H1 (cell line): ENCODE measurements around the gene PPID. TPM values are rescaled to one million over a fixed set of nuclear protein-coding genes. Genes with fewer than 3 reads are reported as not detected.

Experiments
- CBX5 ChIP-seq: fragments of 300-800, 300-1000 bp; sonication (generic); IDR thresholded peaks from 2 replicates; pipeline ENCODE4 v1.7.1; 2016; ENCODE audit warnings: antibody characterized with exemption, low read length, low read depth
- JUND ChIP-seq: IDR thresholded peaks from 2 replicates; pipeline ENCODE4 v1.6.1; 2011; ENCODE audit warnings: mild to moderate bottlenecking, improper control_type of control experiment, low read length
- TAF1 ChIP-seq: IDR thresholded peaks from 2 replicates; pipeline ENCODE4 v1.6.1; 2011; ENCODE audit warnings: mild to moderate bottlenecking, low read depth, low read length
- polyA plus RNA-seq, 7 experiments: library from polyadenylated mRNA; depleted of rRNA in 3 of 7; stranded (reverse) in 5 of 7; unstranded in 2 of 7; fragments of >200 nt in 5 of 7; fragments of 200-250 nt in 2 of 7; gene quantifications; 1 replicate in 5 of 7; 2 replicates in 1 of 7; 4 replicates in 1 of 7; pipeline versions ENCODE4 v1.2.1 to v1.2.3, GENCODE V29; 2011 to 2013; ENCODE audit warnings: missing spikeins in 2 of 7, mixed read lengths in 2 of 7
- total RNA-seq: library from RNA; stranded (reverse); fragmentation: NEBNext Ultra II Directional; extraction: Animal tissue kit (Norgen Biotek cat#: 25700); gene quantifications from 2 replicates; pipeline ENCODE4 v1.2.1, GENCODE V29; 2021

The PPID gene
- total and polyA plus RNA-seq, 2 of the 8 experiments (the other 6 are each of a cell fraction or from before 2014, with no cell fraction given) = 20.2 to 53.2 TPM

GRCh38 chr4:158666892-158667291, 56.3 kb downstream of the PPID start (continued):
- no peak for TF ChIP-seq TAF1
- TF ChIP-seq JUND = no peak
- TF ChIP-seq CBX5 = no peak
